Body of pancreas (tissue), 4 donors: ENCODE results near the gene VAX1. TPM values are rescaled to one million over a fixed set of nuclear protein-coding genes. Genes with fewer than 3 reads are reported as not detected.
"Not testable (repeated sequence)": the region's sequence is repeated elsewhere in the genome, so short reads cannot be mapped to it uniquely, and the experiment has no call there.

Experiments used
- ATAC-seq: fragments of 150-250 bp; one replicate; pipeline ENCODE4 v1.9.1; 2016
- DNase-seq, 4 donors: peaks; one replicate each; pipeline ENCODE4 v3.0.0-alpha.2; 2019
- H3K27ac ChIP-seq, 4 donors: fragments of 200-600 bp; sonication (generic); 1 replicate in 3 of 4; 2 replicates in 1 of 4; pipeline versions ENCODE4 v1.5.1 to v1.6.1; 2016 to 2019; ENCODE audit warnings: mild to moderate bottlenecking in 1 of 4, mixed read lengths in 1 of 4, moderate library complexity in 1 of 4
- H3K27me3 ChIP-seq, 2 donors: fragments of 200-600 bp; sonication (generic); one replicate each; pipeline ENCODE4 v1.6.0; 2016; ENCODE audit warnings: mild to moderate bottlenecking in 1 of 2
- H3K36me3 ChIP-seq, 2 donors: fragments of 200-600 bp; sonication (generic); replicated peaks in 1 of 2; 2 replicates each; pipeline ENCODE4 v1.5.1; 2016; ENCODE audit warnings: low read depth in 2 of 2; ENCODE audit not compliant: insufficient read depth in 1 of 2
- H3K4me1 ChIP-seq: fragments of 200-600 bp; sonication (generic); one replicate; pipeline ENCODE4 v1.6.0; 2016
- H3K4me3 ChIP-seq, 2 donors: fragments of 200-600 bp; sonication (generic); 1 replicate in 1 of 2; 2 replicates in 1 of 2; pipeline ENCODE4 v1.5.1; 2016 to 2019
- H3K9me3 ChIP-seq, 3 donors: fragments of 200-600 bp; sonication (generic); 1 replicate in 2 of 3; 2 replicates in 1 of 3; pipeline ENCODE4 v1.5.1; 2016
- POLR2A ChIP-seq, 3 donors: fragments of 450-650 bp; IDR thresholded peaks; one replicate each; pipeline ENCODE4 v1.6.1; 2016; ENCODE audit warnings: antibody characterized with exemption in 3 of 3, mild to moderate bottlenecking in 2 of 3
- WGBS, 2 donors: methylation state at CpG; one replicate each; pipeline ENCODE4 v1.1.5; 2017; 5-methylcytosine and 5-hydroxymethylcytosine counted together
- intact Hi-C: fragments of 100-400 bp; cut with DNase I; formaldehyde crosslinking; loops from one replicate; pipeline ENCODE4 v1.15.1; 2023
- total RNA-seq, 2 donors: library from RNA; depleted of rRNA; stranded (reverse); fragments of >200 nt; gene quantifications; one replicate each; pipeline ENCODE4 v1.1.0, GENCODE V29; 2016
- TF ChIP-seq, protein P1 (sequence below), 7 experiments: fragments of 450-650 bp in 4 of 7; fragments of 200-600 bp in 3 of 7; sonication (generic) in 3 of 7; IDR thresholded peaks; one replicate each; pipeline ENCODE4 v1.5.1; 2016 to 2019; ENCODE audit warnings: antibody characterized with exemption in 7 of 7

Gene VAX1
- total RNA-seq, 2 donors from 2014 or later = not detected

DNA sequence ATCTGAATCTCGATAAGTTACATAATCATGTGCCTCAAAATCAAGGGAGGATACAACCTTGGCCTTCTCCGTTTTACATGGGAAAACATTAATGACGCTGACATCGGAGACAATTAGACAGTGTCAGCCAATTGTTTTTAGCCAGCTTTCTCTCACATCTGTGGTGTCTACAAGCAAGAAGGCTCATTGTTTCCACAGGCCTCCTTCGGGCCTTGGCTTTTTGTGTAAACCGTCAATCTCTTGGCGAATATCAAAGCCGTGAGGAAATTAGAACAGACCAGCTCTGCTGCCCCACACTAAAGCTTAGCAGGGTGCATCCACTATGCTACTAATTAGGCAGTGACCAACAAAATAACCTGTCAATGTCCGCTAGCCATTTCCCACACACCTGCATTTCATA is 43.2 kb downstream of the VAX1 start:
- Histone ChIP-seq H3K27me3 (no peaks in the 10 kb centered on the region), H3K4me3 (no peak overlapping the region), H3K4me1 (no peaks in the 10 kb centered on the region), H3K36me3 (no peaks in the 10 kb centered on the region), H3K27ac (no peak overlapping the region), H3K9me3 (no peaks in the 10 kb centered on the region)
- no peak for DNase-seq
- WGBS, 2 donors = 79 to 84% methylated on average over 9 of the region's 9 CpGs
- TF ChIP-seq, protein P1, sequence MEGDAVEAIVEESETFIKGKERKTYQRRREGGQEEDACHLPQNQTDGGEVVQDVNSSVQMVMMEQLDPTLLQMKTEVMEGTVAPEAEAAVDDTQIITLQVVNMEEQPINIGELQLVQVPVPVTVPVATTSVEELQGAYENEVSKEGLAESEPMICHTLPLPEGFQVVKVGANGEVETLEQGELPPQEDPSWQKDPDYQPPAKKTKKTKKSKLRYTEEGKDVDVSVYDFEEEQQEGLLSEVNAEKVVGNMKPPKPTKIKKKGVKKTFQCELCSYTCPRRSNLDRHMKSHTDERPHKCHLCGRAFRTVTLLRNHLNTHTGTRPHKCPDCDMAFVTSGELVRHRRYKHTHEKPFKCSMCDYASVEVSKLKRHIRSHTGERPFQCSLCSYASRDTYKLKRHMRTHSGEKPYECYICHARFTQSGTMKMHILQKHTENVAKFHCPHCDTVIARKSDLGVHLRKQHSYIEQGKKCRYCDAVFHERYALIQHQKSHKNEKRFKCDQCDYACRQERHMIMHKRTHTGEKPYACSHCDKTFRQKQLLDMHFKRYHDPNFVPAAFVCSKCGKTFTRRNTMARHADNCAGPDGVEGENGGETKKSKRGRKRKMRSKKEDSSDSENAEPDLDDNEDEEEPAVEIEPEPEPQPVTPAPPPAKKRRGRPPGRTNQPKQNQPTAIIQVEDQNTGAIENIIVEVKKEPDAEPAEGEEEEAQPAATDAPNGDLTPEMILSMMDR (IDR thresholded peaks at IDR 0.05) = no peak
- TF ChIP-seq POLR2A (IDR thresholded peaks at IDR 0.05) = no peak
- ATAC-seq = no peak
- intact Hi-C loops = no loop called here

DNA sequence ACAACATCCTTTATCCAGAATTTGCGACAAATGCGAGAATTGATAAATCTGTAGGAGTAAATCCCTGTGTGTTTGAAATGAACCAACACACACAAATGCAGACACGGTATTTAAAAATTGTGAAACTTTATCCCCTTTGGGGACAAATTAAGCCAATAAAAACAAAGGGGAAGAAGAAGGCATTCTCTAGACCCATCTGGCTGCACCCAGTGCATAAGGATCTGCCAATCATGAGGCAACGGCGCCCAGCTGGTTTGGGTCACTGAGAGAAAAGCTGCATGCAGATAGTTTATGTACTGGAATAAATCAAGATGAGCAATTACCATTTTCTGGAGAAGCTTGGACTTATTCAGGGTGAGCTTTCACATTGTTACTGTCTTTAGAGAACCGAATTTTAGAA is 45.7 kb downstream of the VAX1 start:
- H3K4me1 ChIP-seq = no peaks in the 10 kb centered on the region
- intact Hi-C loops = no loop called here
- H3K9me3 ChIP-seq = no peaks in the 10 kb centered on the region
- H3K27ac ChIP-seq = no peak overlapping the region
- H3K36me3 ChIP-seq = no peaks in the 10 kb centered on the region
- TF ChIP-seq, protein P1 (IDR thresholded peaks at IDR 0.05) = no peak
- no peak for TF ChIP-seq POLR2A (IDR thresholded peaks at IDR 0.05)
- ATAC-seq (no peak), DNase-seq (no peak)
- WGBS, 2 donors = 79 to 84% methylated on average over 6 of the region's 6 CpGs
- no peak overlapping the region for H3K4me3 ChIP-seq
- H3K27me3 ChIP-seq = no peaks in the 10 kb centered on the region

DNA sequence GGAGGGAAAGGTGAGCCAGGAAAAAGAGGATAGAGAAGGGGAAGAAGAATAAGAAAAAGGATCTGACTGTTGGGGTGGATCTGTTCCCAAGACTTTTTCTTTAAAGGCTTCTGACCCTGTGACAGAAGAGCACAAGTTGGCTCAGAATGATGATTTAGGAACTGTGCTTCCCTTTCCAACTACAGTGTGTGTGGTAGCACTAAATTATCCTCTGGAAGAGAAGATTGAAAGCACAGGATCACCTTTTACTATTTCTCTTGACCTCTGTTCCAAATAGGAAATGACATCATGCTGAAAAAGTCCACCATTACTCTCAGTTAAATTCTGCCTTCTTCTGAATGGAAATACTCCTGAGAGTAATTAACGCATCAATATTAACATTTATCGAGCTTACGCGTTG is 47.2 kb downstream of the VAX1 start:
- TF ChIP-seq POLR2A (IDR thresholded peaks at IDR 0.05) = no peak
- TF ChIP-seq, protein P1 (IDR thresholded peaks at IDR 0.05) = no peak
- WGBS, 2 donors = 92 to 94% methylated on average over 4 of the region's 4 CpGs
- H3K36me3 ChIP-seq = no peaks in the 10 kb centered on the region
- no peaks in the 10 kb centered on the region for H3K9me3 ChIP-seq
- ATAC-seq = no peak
- H3K27ac ChIP-seq = no peak overlapping the region
- intact Hi-C loops = no loop called here
- no peak overlapping the region for H3K4me3 ChIP-seq
- no peaks in the 10 kb centered on the region for H3K27me3 ChIP-seq
- no peak for DNase-seq
- H3K4me1 ChIP-seq = no peaks in the 10 kb centered on the region

DNA sequence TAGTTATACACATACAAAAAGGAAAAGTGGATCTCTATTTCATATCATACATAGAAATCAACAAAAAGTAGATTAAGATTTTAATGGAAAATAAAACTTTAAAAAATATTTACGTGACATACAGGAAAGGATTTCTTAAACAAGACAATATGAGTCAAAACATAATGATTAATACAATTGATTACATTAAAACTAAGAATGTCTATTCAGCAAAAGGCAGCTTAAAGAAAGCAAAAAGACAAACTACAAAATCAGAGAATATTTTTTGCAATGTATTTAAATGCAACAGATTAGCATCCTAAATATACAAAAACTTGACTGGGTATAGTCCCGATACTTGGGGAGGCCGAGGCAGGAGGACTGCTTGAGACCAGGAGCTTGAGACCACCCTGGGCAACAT is 50.5 kb downstream of the VAX1 start:
- no peak overlapping the region for H3K27ac ChIP-seq
- H3K36me3 ChIP-seq = no peaks in the 10 kb centered on the region
- DNase-seq = no peak
- H3K4me3 ChIP-seq = no peak overlapping the region
- intact Hi-C loops = no loop called here
- TF ChIP-seq POLR2A (IDR thresholded peaks at IDR 0.05) = no peak
- TF ChIP-seq, protein P1 (IDR thresholded peaks at IDR 0.05) = no peak
- ATAC-seq = no peak
- peaks cover 0 to 4% of the 10 kb centered on the region in 2 donors for H3K27me3 ChIP-seq
- H3K4me1 ChIP-seq = no peaks in the 10 kb centered on the region
- H3K9me3 ChIP-seq = no peaks in the 10 kb centered on the region
- 84 to 92% methylated on average over 3 of the region's 3 CpGs for WGBS, 2 donors

DNA sequence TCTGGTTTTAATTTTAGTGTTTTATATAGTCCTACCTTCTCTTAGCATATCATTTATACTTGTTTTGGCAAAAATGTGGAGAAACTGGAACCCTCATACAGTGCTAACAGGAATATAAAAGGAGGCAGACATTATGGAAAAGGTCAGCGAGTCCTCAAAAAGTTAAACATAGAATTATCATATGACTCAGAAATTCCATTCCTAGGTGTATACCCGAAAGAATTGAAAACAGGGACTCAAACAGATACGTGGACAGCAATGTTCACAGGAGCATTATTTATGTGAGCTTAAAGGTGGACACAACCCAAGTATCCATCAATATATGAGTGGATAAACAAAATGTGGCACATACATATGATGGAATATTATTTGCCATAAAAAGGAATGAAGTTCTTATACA is 51.5 kb downstream of the VAX1 start:
- 69 to 74% methylated on average over 3 of the region's 3 CpGs for WGBS, 2 donors
- no peak overlapping the region for H3K27ac ChIP-seq
- intact Hi-C loops = no loop called here
- DNase-seq (no peak), ATAC-seq (no peak)
- H3K4me3 ChIP-seq = no peak overlapping the region
- peaks cover 0 to 4% of the 10 kb centered on the region in 2 donors for H3K27me3 ChIP-seq
- TF ChIP-seq POLR2A (IDR thresholded peaks at IDR 0.05) = no peak
- TF ChIP-seq, protein P1 (IDR thresholded peaks at IDR 0.05) = no peak
- no peaks in the 10 kb centered on the region for H3K9me3 ChIP-seq
- H3K4me1 ChIP-seq = no peaks in the 10 kb centered on the region
- no peaks in the 10 kb centered on the region for H3K36me3 ChIP-seq

DNA sequence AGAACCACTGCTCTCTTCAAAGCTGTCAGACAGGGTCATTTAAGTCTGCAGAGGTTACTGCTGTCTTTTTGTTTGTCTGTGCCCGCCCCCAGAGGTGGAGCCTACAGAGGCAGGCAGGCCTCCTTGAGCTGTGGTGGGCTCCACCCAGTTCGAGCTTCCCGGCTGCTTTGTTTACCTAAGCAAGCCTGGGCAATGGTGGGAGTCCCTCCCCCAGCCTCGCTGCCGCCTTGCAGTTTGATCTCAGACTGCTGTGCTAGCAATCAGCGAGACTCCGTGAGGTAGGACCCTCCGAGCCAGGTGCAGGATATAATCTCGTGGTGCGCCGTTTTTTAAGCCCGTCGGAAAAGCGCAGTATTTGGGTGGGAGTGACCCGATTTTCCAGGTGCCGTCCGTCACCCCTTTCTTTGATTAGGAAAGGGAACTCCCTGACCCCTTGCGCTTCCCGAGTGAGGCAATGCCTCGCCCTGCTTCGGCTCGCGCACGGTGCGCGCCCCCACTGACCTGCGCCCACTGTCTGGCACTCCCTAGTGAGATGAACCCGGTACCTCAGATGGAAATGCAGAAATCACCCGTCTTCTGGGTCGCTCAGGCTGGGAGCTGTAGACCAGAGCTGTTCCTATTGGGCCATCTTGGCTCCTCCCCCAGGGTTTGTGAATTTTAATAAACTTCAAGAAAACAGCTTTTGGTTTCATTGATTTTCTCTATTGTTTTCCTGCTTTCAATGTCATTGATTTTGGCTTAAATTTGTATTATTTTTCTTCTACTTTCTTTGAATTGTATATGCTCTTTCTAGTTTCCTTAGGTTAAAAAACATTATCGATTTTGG is 53.4 kb downstream of the VAX1 start:
- 68 to 78% methylated on average over 30 to 31 of the region's 31 CpGs for WGBS, 2 donors
- H3K4me3 ChIP-seq, H3K9me3 ChIP-seq, DNase-seq, H3K27me3 ChIP-seq, H3K4me1 ChIP-seq, H3K27ac ChIP-seq, intact Hi-C loops, H3K36me3 ChIP-seq, ATAC-seq: not testable (repeated sequence)
